Mammary epithelial cell (primary cell): Measurements from ENCODE around the gene MED19.

Experiments used
- CTCF ChIP-seq, 2 donors: IDR thresholded peaks in 1 of 2; conservative IDR thresholded peaks in 1 of 2; 2 replicates each; pipeline ENCODE4 v1.5.1; 2011 to 2012; ENCODE audit warnings: inconsistent platforms in 2 of 2, low read length in 2 of 2, mild to moderate bottlenecking in 2 of 2, control low read depth in 1 of 2, low read depth in 1 of 2; ENCODE audit not compliant: insufficient read depth in 1 of 2; ENCODE audit errors: extremely low read depth in 1 of 2
- EZH2 ChIP-seq: IDR thresholded peaks from 2 replicates; pipeline ENCODE4 v1.6.1; 2012; ENCODE audit warnings: low read length, inconsistent platforms, borderline replicate concordance

- TF ChIP-seq CTCF (conservative IDR thresholded peaks at IDR 0.05 in 1 of 2, IDR thresholded peaks at IDR 0.05 in 1 of 2; ENCODE audit: extremely low read depth in 1 of 2, insufficient read depth in 1 of 2, low read depth in 1 of 2, low read length in 2 of 2): no peak
- TF ChIP-seq EZH2: no peak
These were observed 29.4 kb upstream of the MED19 start, which contains the start of gene SELENOH for GRCh38 chr11:57741132-57742086.
